ENCODE results near the gene TSPAN15.
"Not testable (repeated sequence)": the region's sequence is repeated elsewhere in the genome, so short reads cannot be mapped to it uniquely, and the experiment has no call there.

The TSPAN15 gene

DNA sequence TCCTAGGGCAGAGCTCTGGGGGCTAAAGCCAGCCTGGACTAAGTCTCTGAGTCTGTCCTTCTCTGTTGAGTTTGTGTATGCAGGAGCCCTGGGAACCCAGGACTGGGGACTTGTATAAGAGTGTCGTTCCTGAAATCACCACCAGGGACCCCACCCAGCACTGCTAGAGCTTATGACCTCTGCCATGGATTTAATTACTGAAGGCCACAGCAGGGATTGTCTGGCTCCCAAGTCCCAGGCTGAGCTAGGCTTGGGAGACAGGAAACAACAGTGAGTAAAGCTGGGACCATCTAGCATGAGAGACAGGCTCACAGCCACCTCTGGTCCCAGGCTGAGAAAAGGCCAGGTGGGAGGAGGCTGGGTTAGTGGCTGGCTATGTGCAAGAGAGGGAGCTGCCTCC is 1.4 kb upstream of the TSPAN15 start:
- no peak for FAIRE-seq

DNA sequence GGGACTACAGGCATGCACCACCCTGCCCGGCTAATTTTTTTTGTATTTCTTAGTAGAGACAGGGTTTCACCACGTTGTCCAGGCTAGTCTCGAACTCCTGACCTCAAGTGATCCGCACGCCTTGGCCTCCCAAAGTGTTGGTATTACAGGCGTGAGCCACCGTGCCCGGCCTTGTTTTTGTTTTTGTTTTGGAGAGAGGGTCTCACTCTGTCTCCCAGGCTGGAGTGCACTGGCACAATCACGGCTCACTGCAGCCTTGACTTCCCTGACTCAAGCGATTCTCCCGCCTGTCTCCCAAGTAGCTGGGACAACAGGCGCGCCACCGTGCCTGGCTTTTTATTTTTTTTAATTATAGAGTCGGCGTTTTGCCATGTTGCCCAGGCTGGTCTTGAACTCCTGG is 870 bp upstream of the TSPAN15 start:
- FAIRE-seq = not testable (repeated sequence)

GRCh38 chr10:69451784-69452251 is 553 bp downstream of the TSPAN15 start:
- no peak for FAIRE-seq

GRCh38 chr10:69452676-69453415 is 1.6 kb downstream of the TSPAN15 start:
- no peak for FAIRE-seq

DNA sequence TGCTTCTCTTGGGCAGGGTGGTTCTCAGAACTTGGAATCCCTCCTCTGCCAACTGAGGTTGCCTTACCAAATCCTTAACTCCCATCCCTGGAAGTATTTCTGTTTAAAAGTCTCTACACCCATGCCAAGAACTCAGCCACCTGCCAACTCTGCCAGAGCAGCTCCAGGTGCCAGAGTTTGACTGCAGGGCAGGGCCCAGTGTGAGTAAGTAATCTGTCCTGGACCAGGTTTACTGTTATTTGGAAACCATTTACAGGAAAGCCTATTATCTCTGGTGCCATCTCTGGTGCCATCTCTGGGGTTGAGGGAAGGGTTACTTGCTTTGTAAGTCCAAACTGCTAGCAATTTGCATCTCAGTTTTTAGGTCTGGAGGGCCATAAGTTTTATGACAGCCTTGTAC is 2.5 kb downstream of the TSPAN15 start:
- no peak for FAIRE-seq

GRCh38 chr10:69455006-69455763 is 3.9 kb downstream of the TSPAN15 start:
- no peak for FAIRE-seq

DNA sequence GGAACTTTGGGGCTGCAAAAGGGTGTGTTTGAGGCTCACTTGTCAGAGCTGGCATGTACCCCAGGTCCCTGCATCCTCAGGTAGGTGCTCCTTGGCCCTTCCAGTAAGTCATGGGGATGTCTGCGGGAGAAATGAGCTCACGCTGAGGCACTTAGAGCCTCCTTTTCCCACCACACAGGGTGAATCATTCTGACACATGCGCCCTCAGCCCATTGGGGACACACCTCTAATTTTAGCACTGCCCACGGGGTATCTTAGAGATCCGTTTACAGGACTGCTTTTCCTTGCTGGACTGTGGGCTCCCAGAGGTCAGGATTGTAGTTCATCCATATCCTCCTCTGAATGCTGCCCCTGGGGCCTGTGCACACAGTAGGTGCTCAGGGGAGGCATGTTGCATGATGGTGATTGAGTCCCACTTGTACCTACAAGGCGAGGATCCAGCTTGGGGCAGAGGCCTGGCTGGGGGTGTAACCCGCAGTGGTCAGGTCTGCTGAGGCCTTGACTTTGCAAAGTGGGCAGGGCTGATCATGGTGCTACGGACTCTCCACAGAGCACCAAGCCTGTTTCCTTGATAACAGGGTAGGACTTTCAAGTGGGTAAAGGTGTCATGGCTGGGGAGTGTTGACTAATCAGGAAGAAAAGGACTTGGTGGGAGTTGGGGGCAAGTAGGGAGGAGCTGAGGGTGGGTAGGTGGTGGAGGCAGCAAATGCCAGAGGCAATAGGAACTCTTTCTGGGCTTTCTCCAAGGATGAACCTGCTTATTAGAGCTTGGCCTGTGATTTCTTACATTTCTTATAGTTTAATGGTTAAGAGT is 5.8 kb downstream of the TSPAN15 start:
- no peak for FAIRE-seq

DNA sequence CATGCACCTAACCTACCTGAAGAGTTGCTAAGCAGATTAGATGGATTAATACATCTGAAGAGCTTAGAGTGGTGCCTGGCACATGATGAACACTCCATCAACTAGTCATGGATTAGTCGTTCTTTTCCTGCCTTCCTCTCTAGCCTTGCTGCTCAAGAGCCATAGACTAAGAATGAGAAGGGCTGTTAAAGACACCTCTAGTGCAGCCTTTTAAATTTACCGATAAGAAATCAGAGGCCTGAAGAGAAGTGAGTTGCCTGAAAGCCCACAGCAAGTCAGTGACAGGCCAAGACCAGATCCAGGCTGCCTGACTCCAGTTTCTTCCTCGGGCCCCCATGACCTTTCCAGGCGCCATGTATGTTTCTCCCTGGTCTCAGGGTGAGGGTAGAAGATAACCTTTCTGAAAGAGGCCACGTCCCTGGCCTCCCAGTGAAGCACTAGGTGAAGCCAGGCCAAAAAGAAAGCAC is 6.5 kb downstream of the TSPAN15 start:
- no peak for FAIRE-seq

GRCh38 chr10:69458430-69459100 is 7.3 kb downstream of the TSPAN15 start:
- no peak for FAIRE-seq

- no peak for FAIRE-seq
These were observed 8.0 kb downstream of the TSPAN15 start for GRCh38 chr10:69459101-69459790.

DNA sequence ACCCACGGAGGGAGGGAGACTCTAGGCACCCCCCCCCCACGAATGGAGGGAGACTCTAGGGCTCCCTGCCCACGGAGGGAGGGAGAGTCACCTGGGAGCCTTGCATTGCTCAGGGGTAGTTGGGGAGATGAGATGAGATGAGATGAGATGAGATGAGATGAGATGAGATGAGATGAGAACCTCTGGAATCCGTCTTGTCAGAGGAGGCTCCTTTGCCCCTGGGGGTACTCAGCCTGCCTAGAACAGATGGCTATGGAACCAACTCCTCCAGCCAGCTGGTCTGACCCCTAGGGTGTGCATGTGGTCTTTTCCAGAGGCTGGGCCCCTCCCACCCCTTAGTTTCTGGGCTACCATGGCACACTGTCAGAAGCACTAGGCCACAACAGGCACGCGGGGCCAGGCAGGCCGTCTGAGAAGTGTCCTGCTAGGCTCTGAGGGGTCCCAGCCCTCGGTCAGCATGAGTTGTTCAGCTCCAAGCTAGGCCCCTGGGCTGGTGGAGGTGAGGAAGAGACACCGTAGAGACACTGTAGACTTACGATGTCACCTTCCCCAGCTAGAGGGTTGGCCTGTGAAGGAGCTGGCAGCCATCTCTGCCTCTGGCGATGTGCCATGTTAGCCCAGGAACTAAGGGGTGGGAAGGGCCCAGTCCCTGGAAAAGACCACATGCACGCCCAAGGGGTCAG is 8.8 kb downstream of the TSPAN15 start:
- no peak for FAIRE-seq

- FAIRE-seq = no peak
These were observed 9.4 kb downstream of the TSPAN15 start for GRCh38 chr10:69460576-69461242.

DNA sequence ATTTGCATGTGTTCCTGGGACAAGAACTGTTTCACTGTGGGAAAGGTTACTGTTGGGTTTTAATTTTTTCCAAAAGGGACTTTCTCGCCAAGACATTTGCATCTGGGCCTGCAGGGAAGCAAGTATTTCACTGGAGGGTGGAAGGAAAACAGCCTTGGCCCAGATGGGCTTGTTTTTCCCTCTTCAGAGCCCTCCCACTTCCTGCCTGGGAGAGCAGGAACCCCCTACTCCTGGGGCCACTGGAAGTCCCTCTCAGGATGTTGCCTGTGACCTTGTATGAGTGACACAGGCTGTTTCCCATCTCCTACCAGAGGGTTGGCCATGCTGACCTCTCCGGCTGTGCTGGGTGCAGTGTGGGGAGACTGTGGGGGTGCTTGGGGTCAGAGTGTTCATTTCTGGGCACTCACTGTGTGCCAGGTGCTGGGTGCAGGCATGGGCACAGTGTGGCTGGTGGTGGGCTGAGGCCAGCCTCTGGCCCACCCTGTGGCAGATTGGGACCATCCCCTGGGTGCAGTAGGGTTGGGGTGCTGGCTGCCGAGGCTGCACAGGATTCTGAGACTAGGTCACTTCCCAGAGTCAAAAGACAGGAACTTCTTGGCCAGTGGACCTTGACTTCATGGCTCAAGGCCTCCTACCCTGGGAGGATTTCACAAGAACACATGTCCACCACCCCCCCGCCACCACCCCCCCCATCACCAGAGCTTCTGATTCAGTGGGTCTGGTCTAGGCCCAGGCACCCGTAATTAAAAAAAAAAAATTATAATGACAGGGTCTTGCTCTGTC is 10.2 kb downstream of the TSPAN15 start:
- no peak for FAIRE-seq

GRCh38 chr10:69463886-69464285 is 12.6 kb downstream of the TSPAN15 start:
- no peak for FAIRE-seq

- no peak for FAIRE-seq
These were observed 13.1 kb downstream of the TSPAN15 start for GRCh38 chr10:69464401-69464800.

DNA sequence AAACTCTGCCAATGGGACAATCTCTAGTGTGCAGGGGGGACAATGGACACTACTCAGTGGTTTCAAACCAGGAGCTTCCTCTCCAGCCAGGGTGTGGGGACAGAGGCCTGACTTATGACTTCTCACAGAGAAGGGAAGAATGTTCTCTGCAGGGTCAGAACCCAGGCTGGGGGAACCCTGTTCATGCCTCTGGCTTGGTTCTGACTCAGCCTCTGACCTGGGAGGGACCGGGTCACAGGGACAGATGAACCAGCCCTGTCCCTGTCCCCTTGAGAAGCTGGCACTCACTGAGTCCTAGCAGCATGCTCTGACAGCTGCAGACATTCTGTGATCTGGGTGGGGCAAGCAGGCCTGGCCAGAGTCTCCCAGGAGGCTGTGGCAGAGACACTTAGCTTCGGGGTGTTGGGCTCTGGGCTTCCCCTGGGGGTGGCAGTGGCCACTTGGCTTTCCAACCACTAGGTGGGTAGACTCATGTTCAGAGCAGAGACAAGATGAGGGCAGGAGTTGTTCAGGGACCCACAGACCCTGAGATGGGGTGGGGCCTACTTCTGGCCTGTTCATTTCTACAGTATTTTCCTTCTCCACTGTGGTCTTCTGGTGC is 13.6 kb downstream of the TSPAN15 start:
- no peak for FAIRE-seq

GRCh38 chr10:69465457-69466157 is 14.3 kb downstream of the TSPAN15 start:
- no peak for FAIRE-seq

DNA sequence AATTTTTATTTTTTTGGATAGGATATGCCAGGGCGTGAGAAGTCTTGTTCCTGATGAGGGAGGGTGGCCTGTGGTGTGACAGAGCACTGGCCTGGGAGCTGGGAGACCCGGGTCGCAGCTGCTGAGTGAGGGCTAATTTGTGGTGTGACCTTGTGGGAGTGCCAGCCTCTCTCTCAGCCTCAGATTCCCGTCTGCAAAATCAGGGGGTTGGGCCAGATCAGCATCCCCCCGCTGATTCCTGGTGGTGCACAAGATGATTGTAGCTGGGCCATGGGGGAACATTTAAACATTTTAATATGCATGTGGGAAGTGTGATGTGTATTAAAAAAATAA is 14.9 kb downstream of the TSPAN15 start:
- FAIRE-seq = no peak

GRCh38 chr10:69466689-69467088 is 15.4 kb downstream of the TSPAN15 start:
- FAIRE-seq = no peak

Measured in TTC549 (cell line).